GOT3 (cell line): ENCODE data around the gene SPG11.
"Not testable (repeated sequence)": the region's sequence is repeated elsewhere in the genome, so short reads cannot be mapped to it uniquely, and the experiment has no call there.

Source experiments
- DNase-seq: peaks from one replicate; lab custom pipeline; 2025; ENCODE audit warnings: mixed read lengths; lab: John Stamatoyannopoulos, UW

The SPG11 gene, protein sequence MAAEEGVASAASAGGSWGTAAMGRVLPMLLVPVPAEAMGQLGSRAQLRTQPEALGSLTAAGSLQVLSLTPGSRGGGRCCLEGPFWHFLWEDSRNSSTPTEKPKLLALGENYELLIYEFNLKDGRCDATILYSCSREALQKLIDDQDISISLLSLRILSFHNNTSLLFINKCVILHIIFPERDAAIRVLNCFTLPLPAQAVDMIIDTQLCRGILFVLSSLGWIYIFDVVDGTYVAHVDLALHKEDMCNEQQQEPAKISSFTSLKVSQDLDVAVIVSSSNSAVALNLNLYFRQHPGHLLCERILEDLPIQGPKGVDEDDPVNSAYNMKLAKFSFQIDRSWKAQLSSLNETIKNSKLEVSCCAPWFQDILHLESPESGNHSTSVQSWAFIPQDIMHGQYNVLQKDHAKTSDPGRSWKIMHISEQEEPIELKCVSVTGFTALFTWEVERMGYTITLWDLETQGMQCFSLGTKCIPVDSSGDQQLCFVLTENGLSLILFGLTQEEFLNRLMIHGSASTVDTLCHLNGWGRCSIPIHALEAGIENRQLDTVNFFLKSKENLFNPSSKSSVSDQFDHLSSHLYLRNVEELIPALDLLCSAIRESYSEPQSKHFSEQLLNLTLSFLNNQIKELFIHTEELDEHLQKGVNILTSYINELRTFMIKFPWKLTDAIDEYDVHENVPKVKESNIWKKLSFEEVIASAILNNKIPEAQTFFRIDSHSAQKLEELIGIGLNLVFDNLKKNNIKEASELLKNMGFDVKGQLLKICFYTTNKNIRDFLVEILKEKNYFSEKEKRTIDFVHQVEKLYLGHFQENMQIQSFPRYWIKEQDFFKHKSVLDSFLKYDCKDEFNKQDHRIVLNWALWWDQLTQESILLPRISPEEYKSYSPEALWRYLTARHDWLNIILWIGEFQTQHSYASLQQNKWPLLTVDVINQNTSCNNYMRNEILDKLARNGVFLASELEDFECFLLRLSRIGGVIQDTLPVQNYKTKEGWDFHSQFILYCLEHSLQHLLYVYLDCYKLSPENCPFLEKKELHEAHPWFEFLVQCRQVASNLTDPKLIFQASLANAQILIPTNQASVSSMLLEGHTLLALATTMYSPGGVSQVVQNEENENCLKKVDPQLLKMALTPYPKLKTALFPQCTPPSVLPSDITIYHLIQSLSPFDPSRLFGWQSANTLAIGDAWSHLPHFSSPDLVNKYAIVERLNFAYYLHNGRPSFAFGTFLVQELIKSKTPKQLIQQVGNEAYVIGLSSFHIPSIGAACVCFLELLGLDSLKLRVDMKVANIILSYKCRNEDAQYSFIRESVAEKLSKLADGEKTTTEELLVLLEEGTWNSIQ (N-terminal part only)

DNA sequence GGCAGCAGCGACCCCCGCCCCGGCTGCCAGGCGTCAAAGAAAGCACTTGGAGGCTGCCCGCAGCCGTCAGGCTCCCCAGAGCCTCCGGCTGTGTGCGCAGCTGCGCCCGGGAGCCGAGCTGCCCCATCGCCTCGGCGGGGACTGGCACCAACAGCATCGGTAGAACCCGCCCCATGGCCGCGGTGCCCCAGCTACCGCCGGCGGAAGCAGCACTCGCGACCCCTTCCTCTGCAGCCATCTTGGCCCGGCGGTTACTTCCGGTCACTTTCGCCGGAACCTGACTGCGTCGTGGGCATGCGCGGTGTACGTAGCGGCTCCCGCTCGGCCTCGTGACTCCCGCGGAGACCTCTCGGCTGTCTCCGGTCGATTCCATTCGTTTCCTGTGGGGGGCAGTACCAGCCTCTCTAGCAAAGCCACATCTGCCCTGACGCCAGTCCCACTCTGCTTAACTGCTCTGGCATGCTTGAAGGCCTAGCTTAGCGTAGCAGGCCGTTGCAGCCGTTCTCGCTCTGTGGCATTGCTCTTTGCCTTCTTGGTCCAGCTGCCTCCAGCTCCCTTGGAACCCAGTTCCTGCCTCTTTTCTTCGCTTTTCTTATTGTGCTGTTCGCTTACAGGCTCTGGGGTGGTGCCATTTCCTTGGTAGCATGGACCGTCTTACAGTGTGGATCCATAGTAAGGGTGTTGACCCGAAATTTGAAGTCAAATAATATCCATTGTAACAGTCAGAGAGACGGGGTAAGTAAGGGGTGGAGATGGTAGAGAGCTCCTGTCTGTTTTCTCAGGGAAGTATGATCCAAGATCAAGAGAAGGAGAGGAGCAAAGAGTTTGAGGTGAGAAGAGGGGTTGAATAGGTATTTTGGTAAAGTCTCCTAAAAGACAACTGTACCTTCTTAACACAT, at the start of gene SPG11:
Gene SPG11 (minus strand): TSS at position 253 of the 899 bp plus-strand sequence. CDS start 15 bp downstream, at position 238.
- peak; percentile 86 for DNase-seq

DNA sequence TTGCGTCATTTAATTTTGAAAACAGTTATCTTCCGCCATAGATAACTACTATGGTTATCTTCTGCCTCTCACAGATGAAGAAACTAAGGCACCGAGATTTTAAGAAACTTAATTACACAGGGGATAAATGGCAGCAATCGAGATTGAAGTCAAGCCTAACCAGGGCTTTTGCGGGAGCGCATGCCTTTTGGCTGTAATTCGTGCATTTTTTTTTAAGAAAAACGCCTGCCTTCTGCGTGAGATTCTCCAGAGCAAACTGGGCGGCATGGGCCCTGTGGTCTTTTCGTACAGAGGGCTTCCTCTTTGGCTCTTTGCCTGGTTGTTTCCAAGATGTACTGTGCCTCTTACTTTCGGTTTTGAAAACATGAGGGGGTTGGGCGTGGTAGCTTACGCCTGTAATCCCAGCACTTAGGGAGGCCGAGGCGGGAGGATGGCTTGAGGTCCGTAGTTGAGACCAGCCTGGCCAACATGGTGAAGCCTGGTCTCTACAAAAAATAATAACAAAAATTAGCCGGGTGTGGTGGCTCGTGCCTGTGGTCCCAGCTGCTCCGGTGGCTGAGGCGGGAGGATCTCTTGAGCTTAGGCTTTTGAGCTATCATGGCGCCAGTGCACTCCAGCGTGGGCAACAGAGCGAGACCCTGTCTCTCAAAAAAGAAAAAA, 49.0 kb upstream of the SPG11 start:
- no peak for DNase-seq

- no peak for DNase-seq
Measured at GRCh38 chr15:44711743-44712345, 48.4 kb upstream of the SPG11 start.

- peak; percentile 93 for DNase-seq
Measured at GRCh38 chr15:44711096-44711742, 47.8 kb upstream of the SPG11 start, which contains the start of the genes B2M and PATL2. Gene B2M, plus strand, starts transcription at chr15:44711517. Its CDS starts 30 bp downstream, at chr15:44711547. Gene PATL2, minus strand, starts transcription at chr15:44711323. Its CDS starts 34,833 bp downstream, at chr15:44676490.

- DNase-seq = no peak
Measured at GRCh38 chr15:44710236-44711095, 47.0 kb upstream of the SPG11 start.

DNA sequence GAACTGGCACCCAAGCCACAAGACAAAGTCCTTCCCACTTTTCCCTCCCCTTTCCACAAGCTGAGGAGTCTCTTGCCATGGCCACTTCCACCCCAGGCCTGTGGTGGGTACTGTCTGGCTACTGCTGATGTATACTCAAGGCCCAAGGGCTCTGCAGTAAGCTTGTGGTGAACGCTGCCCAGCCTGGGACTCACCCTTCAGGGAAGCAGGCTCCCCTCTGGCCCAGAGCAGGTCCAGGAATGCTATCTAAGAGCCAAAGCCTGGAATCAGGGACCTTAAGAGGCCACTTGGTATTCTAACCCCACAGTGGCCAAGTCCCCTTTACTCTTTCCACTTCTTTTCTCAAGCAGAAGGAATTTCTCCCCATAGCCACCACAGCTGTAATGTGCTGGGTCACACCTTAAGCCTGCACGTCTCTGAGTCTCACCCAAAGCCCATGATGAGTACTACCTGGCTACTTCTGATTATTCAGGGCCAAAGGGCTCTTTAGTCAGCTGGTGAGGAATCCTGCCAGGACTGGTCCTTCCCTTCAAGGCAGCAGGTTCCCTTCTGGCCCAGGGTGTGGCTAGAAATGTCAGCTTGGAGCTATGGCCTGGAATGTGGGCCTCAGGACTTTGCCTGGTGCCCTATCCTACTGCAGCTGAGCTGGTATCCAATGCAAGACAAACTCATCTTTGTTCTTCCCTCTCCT, 43.6 kb upstream of the SPG11 start:
- no peak for DNase-seq

GRCh38 chr15:44706401-44706800, 42.9 kb upstream of the SPG11 start:
- no peak for DNase-seq

DNA sequence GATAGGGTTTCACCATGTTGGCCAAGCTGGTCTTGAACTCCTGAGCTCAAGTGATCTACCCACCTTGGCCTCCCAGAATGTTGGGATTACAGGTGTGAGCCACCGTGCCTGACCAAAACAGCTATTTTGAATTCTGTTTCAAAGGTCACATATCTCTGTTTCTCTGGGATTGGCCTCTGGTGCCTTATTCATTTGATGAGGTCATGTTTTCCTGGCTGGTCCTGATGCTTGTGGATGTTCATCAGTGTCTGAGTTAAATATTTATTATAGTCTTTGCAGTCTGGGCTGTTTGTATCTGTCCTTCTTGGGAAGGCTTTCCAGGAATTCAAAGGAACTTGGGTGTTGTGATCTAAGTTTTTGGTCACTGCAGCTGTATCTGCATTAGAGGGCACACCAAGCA, 42.5 kb upstream of the SPG11 start:
- no peak for DNase-seq

- not testable (repeated sequence) for DNase-seq
Measured at GRCh38 chr15:44700676-44701075, 37.2 kb upstream of the SPG11 start.

DNA sequence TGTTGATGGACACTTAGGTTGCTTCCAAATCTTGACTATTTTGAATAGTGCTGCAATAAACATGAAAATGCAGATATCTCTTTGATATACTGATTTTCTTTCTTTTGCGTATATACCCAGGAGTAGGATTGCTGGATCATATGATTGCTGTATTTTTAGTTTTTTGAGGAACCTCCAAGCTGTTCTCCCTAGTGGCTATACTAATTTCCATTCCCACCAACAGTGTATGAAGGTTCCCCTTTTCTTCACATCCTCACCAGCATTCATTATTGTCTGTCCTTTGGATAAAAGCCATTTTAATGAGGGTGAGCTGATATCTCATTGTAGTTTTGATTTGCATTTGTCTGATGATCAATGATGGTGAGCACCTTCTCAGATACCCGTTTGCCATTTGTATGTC, 35.2 kb upstream of the SPG11 start:
- no peak for DNase-seq

- no peak for DNase-seq
Measured at GRCh38 chr15:44697014-44697413, 33.6 kb upstream of the SPG11 start.

GRCh38 chr15:44695294-44695693, 31.8 kb upstream of the SPG11 start:
- DNase-seq = no peak

GRCh38 chr15:44694416-44694815, 31.0 kb upstream of the SPG11 start:
- no peak for DNase-seq

GRCh38 chr15:44692659-44693058, 29.2 kb upstream of the SPG11 start:
- DNase-seq = no peak

DNA sequence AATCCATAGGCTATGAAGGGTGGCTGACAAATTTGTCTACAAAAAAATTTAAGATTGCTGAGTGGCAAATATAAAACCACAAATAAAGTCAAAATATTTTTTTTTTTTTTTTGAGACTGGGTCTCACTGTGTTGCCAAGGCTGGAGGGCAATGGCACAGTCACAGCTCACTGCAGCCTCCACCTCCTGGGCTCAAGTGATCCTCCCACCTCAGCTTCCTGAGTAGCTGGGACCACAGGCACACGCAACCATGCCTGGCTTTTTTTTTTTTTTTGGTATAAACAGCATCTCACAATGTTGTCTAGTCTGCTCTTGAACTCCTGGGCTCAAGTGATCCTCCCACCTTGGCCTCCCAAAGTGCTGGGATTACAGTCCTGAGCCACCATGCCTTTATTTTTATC, 26.8 kb upstream of the SPG11 start:
- not testable (repeated sequence) for DNase-seq

GRCh38 chr15:44689318-44689717, 25.9 kb upstream of the SPG11 start:
- not testable (repeated sequence) for DNase-seq
